22Rv1 (cell line): ENCODE measurements around the gene TMEM82.

Experiments
- ZFX ChIP-seq: fragments of 450-650 bp; IDR thresholded peaks from 2 replicates; pipeline ENCODE4 v1.6.1; 2017; ENCODE audit warnings: antibody characterized with exemption, borderline replicate concordance
- TF ChIP-seq, protein P1 (sequence below): fragments of 450-650 bp; IDR thresholded peaks from 2 replicates; pipeline ENCODE4 v1.5.1; 2017; ENCODE audit warnings: mild to moderate bottlenecking

DNA sequence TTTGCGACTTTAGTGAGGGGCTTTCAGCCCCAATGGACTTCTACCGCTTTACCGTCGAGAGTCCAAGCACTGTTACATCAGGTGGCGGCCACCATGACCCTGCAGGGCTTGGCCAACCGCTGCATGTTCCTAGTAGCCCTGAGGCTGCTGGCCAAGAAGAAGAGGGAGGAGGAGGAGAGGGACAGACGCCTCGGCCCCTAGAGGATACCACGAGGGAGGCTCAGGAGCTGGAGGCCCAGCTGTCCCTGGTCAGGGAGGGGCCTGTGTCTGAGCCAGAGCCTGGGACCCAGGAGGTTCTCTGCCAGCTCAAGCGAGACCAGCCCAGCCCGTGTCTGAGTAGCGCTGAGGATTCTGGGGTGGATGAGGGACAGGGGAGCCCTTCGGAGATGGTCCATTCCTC is 14.9 kb upstream of the TMEM82 start:
- TF ChIP-seq, protein P1, sequence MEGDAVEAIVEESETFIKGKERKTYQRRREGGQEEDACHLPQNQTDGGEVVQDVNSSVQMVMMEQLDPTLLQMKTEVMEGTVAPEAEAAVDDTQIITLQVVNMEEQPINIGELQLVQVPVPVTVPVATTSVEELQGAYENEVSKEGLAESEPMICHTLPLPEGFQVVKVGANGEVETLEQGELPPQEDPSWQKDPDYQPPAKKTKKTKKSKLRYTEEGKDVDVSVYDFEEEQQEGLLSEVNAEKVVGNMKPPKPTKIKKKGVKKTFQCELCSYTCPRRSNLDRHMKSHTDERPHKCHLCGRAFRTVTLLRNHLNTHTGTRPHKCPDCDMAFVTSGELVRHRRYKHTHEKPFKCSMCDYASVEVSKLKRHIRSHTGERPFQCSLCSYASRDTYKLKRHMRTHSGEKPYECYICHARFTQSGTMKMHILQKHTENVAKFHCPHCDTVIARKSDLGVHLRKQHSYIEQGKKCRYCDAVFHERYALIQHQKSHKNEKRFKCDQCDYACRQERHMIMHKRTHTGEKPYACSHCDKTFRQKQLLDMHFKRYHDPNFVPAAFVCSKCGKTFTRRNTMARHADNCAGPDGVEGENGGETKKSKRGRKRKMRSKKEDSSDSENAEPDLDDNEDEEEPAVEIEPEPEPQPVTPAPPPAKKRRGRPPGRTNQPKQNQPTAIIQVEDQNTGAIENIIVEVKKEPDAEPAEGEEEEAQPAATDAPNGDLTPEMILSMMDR: no peak
- TF ChIP-seq ZFX: no peak
